PFSK-1 (cell line): ENCODE measurements around the gene SLC44A2.

Source experiments
- FOXP2 ChIP-seq: optimal IDR thresholded peaks from 2 replicates; pipeline ENCODE3; 2011; ENCODE audit warnings: borderline replicate concordance, control low read depth, inconsistent platforms; ENCODE audit not compliant: insufficient read depth; ENCODE audit errors: extremely low read length, extremely low read depth
- POLR2AphosphoS5 ChIP-seq: IDR thresholded peaks from 2 replicates; pipeline ENCODE4 v1.6.1; 2012; ENCODE audit warnings: low read depth, mild to moderate bottlenecking, control low read depth, low read length, moderate library complexity
- REST ChIP-seq, 2 experiments: IDR thresholded peaks; 2 replicates each; pipeline versions ENCODE4 v1.6.1 to v1.8.0; 2011 to 2012; ENCODE audit warnings: low read depth in 2 of 2, low read length in 2 of 2, control low read depth in 1 of 2, inconsistent platforms in 1 of 2, mild to moderate bottlenecking in 1 of 2, moderate library complexity in 1 of 2; ENCODE audit not compliant: insufficient read depth in 1 of 2
- SIN3A ChIP-seq: IDR thresholded peaks from 2 replicates; pipeline ENCODE4 v1.6.1; 2012; ENCODE audit warnings: mild to moderate bottlenecking, low read length, moderate library complexity, borderline replicate concordance; ENCODE audit not compliant: insufficient read depth
- TAF1 ChIP-seq: IDR thresholded peaks from 2 replicates; pipeline ENCODE4 v1.6.1; 2012; ENCODE audit warnings: low read length, control low read depth, borderline replicate concordance; ENCODE audit not compliant: insufficient read depth

The SLC44A2 gene

DNA sequence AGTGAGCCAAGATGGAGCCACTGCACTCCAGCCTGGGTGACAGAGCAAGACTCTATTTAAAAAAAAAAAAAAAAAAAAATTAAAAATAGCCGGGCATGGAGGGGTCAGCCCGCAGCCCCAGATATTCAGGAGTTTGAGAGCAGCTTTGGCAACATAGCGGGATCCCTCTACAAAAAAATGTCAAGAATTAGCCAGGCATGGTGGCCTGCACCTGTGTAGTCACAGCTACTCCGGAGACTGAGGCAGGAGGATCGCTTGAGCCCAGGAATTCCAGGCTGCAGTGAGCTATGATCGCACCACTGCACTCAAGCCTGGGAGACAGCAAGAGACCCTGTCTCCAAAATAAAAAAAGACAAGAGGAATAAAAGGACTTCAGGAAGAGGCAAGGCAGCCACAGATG, 39.0 kb upstream of the SLC44A2 start:
- TF ChIP-seq TAF1 (no peak), POLR2AphosphoS5 (no peak), SIN3A (no peak), FOXP2 (no peak), REST (IDR thresholded peaks at IDR 0.05; ENCODE audit: insufficient read depth in 1 of 2, low read depth in 2 of 2, low read length in 2 of 2) (no peak)

DNA sequence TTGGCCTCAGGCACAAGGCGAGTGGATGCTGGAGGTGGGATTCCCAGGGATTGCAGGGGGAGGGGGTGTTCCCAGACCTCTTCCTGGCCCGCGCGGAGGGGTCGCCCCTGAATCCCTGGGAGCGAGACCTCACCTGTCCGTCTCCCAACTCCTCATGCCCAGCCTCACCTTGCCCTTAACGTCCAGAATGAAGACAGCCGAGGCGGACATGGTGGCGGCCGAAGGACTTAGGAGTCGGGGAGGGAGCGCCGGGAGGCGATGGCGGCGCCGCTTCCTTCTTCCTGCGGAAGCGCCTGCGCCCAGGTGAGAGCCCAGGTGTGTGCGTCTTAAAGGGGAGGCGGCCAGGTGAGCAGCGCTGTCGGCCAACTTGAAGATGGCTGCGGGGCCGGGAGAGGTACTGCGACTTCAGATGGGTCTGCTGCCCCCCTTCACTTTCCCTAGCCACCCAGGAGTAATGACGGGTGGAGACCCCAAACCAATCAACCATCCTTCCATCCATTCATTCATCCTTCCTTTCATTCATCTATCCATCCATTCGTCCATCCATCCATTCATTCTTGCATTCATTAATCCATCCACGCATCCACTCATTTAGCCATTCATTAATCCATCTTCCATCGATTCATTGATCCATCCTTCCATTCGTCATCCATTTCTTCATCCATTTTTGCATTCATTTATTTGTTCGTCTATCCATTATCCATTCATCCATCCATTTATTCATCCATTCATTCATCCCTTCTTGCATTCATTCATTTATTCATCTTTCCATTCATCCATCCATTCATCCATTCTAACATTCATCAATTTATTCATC, 38.1 kb upstream of the SLC44A2 start, which contains the start of gene AP1M2:
Gene AP1M2 (minus strand): TSS at position 291 of the 817 bp plus-strand sequence. CDS start 81 bp downstream, at position 210.
- no peak for TF ChIP-seq SIN3A
- TF ChIP-seq POLR2AphosphoS5, result no peak

DNA sequence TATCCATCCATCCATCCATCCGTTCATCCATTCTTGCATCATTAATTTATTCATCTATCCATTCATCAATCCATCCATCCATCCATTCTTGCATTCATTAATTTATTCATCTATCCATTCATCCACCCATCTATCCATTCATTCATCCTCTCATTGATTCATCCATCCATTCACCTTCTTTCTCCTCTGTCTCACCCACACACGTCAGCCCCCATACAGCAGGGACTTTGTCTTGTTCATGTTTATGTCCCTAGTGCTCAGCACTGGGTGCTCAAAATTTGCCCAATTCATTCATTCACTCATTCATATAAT, 37.6 kb upstream of the SLC44A2 start:
- TF ChIP-seq TAF1 (no peak), REST (IDR thresholded peaks at IDR 0.05; ENCODE audit: insufficient read depth in 1 of 2, low read depth in 2 of 2, low read length in 2 of 2) (no peak), FOXP2 (no peak), SIN3A (no peak), POLR2AphosphoS5 (no peak)

- no peak for TF ChIP-seq SIN3A
- no peak for TF ChIP-seq POLR2AphosphoS5
- no peak for TF ChIP-seq REST (IDR thresholded peaks at IDR 0.05; ENCODE audit: insufficient read depth in 1 of 2, low read depth in 2 of 2, low read length in 2 of 2)
- TF ChIP-seq FOXP2, result no peak
- TF ChIP-seq TAF1, result no peak
These were observed 32.2 kb upstream of the SLC44A2 start for GRCh38 chr19:10593148-10593547.

DNA sequence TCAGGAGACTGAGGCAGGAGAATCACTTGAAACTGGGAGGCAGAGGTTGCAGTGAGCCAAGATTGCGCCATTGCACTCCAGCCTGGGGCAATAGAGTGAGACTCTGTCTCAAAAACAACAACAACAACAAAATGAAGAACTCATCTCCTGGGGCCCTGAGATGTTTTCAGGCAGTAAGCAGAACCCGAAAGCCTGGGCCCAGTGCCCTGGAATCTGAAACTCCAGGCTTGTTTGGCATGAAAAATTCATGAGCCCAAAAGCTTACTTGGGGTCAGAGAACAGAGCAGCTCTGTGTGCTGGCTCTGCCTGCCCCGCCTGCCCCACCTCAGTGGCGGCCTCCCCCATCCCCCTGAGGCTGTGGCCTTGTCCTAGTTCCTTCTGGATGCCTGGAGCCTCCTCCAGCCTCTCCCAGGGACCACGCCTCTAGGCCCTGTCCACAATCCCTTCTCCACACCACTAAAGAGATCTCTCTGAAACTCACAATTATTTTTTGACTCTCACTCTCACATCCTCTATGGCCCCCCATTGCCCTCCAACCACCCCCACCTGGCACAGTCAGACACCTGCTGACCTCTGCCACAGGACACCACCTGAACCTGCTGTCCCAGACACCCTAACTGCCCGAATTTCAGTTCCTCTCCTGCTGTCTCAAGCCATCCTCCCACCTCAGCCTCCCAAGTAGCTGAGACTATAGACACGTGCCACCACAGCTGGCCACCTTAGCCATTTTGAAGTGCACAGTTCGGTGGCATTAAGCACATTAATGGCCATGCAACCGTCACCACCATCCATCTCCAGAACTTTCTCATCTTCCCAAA, 31.3 kb upstream of the SLC44A2 start:
- TF ChIP-seq REST (IDR thresholded peaks at IDR 0.05; ENCODE audit: insufficient read depth in 1 of 2, low read depth in 2 of 2, low read length in 2 of 2), result no peak
- no peak for TF ChIP-seq FOXP2
